ENCODE results near the gene LIN52.

LIN52 gene

GRCh38 chr14:74231784-74232183 is 147.0 kb downstream of the LIN52 start:
- peaks cover 19% of the 10 kb centered on the region for H3K27me3 Mint-ChIP-seq
- peaks cover 2% of the 10 kb centered on the region for H3K36me3 Mint-ChIP-seq
- H3K9me3 Mint-ChIP-seq = peaks cover 4% of the 10 kb centered on the region
- no peak overlapping the region for H3K27ac Mint-ChIP-seq
- no peaks in the 10 kb centered on the region for H3K4me1 Mint-ChIP-seq
- no peak overlapping the region for H3K4me3 Mint-ChIP-seq

- no peak overlapping the region for H3K27ac Mint-ChIP-seq
- H3K4me3 Mint-ChIP-seq = no peak overlapping the region
- peaks cover 2% of the 10 kb centered on the region for H3K36me3 Mint-ChIP-seq
- peaks cover 31% of the 10 kb centered on the region for H3K27me3 Mint-ChIP-seq
- H3K4me1 Mint-ChIP-seq = no peaks in the 10 kb centered on the region
- peaks cover 4% of the 10 kb centered on the region for H3K9me3 Mint-ChIP-seq
These were observed 150.3 kb downstream of the LIN52 start for GRCh38 chr14:74235017-74235416.

- peaks cover under 1% of the 10 kb centered on the region for H3K36me3 Mint-ChIP-seq
- H3K4me1 Mint-ChIP-seq = peaks cover 22% of the 10 kb centered on the region
- H3K27ac Mint-ChIP-seq = no peak overlapping the region
- H3K9me3 Mint-ChIP-seq = peaks cover under 1% of the 10 kb centered on the region
- H3K4me3 Mint-ChIP-seq = no peak overlapping the region
- peaks cover 40% of the 10 kb centered on the region for H3K27me3 Mint-ChIP-seq
These were observed 152.7 kb downstream of the LIN52 start for GRCh38 chr14:74237441-74237840.

- Mint-ChIP-seq H3K27me3 (peaks cover 55% of the 10 kb centered on the region), H3K4me1 (peaks cover 24% of the 10 kb centered on the region), H3K36me3 (no peaks in the 10 kb centered on the region), H3K4me3 (peak within 1 kb of the TSS; percentile 72), H3K9me3 (no peaks in the 10 kb centered on the region), H3K27ac (no peak within 1 kb of the TSS)
These were observed 154.5 kb downstream of the LIN52 start, which contains the start of gene VSX2 for GRCh38 chr14:74238974-74239847. TSS of gene VSX2 (plus strand) at chr14:74239449. CDS start at chr14:74239562, 113 bp downstream.

GRCh38 chr14:74239848-74240793 is 155.4 kb downstream of the LIN52 start:
- H3K9me3 Mint-ChIP-seq = no peaks in the 10 kb centered on the region
- peaks cover 59% of the 10 kb centered on the region for H3K27me3 Mint-ChIP-seq
- H3K27ac Mint-ChIP-seq = no peak overlapping the region
- H3K4me1 Mint-ChIP-seq = peaks cover 24% of the 10 kb centered on the region
- no peaks in the 10 kb centered on the region for H3K36me3 Mint-ChIP-seq
- peak overlapping the region; percentile 72 for H3K4me3 Mint-ChIP-seq

- Mint-ChIP-seq H3K4me3 (peak overlapping the region; percentile 80), H3K9me3 (no peaks in the 10 kb centered on the region), H3K27ac (no peak overlapping the region), H3K27me3 (peaks cover 64% of the 10 kb centered on the region), H3K4me1 (peaks cover 24% of the 10 kb centered on the region), H3K36me3 (no peaks in the 10 kb centered on the region)
These were observed 156.3 kb downstream of the LIN52 start for GRCh38 chr14:74240794-74241651.

- Mint-ChIP-seq H3K4me3 (peak overlapping the region; percentile 80), H3K4me1 (peaks cover 24% of the 10 kb centered on the region)
These were observed 156.9 kb downstream of the LIN52 start for GRCh38 chr14:74241652-74242017.

GRCh38 chr14:74242021-74242779 is 157.4 kb downstream of the LIN52 start:
- Mint-ChIP-seq H3K27ac (no peak overlapping the region), H3K4me1 (peaks cover 24% of the 10 kb centered on the region), H3K36me3 (no peaks in the 10 kb centered on the region), H3K27me3 (peaks cover 68% of the 10 kb centered on the region), H3K4me3 (peak overlapping the region; percentile 80), H3K9me3 (no peaks in the 10 kb centered on the region)

More at GRCh38 chr14:74241652-74242017, 156.9 kb downstream of the LIN52 start:
- H3K36me3 Mint-ChIP-seq = no peaks in the 10 kb centered on the region
- H3K27me3 Mint-ChIP-seq = peaks cover 67% of the 10 kb centered on the region
- no peaks in the 10 kb centered on the region for H3K9me3 Mint-ChIP-seq
- no peak overlapping the region for H3K27ac Mint-ChIP-seq

GRCh38 chr14:74242780-74243042 is 158.0 kb downstream of the LIN52 start:
- H3K9me3 Mint-ChIP-seq = no peaks in the 10 kb centered on the region
- H3K4me3 Mint-ChIP-seq = no peak overlapping the region
- H3K27ac Mint-ChIP-seq = no peak overlapping the region
- peaks cover 24% of the 10 kb centered on the region for H3K4me1 Mint-ChIP-seq
- no peaks in the 10 kb centered on the region for H3K36me3 Mint-ChIP-seq
- peaks cover 68% of the 10 kb centered on the region for H3K27me3 Mint-ChIP-seq

GRCh38 chr14:74243051-74243450 is 158.3 kb downstream of the LIN52 start:
- H3K4me1 Mint-ChIP-seq = peaks cover 24% of the 10 kb centered on the region
- no peaks in the 10 kb centered on the region for H3K36me3 Mint-ChIP-seq
- no peak overlapping the region for H3K27ac Mint-ChIP-seq
- H3K4me3 Mint-ChIP-seq = no peak overlapping the region
- H3K9me3 Mint-ChIP-seq = no peaks in the 10 kb centered on the region
- H3K27me3 Mint-ChIP-seq = peaks cover 66% of the 10 kb centered on the region

GRCh38 chr14:74244115-74244514 is 159.4 kb downstream of the LIN52 start:
- H3K4me3 Mint-ChIP-seq = no peak overlapping the region
- no peak overlapping the region for H3K27ac Mint-ChIP-seq
- no peaks in the 10 kb centered on the region for H3K36me3 Mint-ChIP-seq
- no peaks in the 10 kb centered on the region for H3K9me3 Mint-ChIP-seq
- H3K4me1 Mint-ChIP-seq = peaks cover 24% of the 10 kb centered on the region
- peaks cover 58% of the 10 kb centered on the region for H3K27me3 Mint-ChIP-seq

- H3K9me3 Mint-ChIP-seq = no peaks in the 10 kb centered on the region
- no peak overlapping the region for H3K4me3 Mint-ChIP-seq
- peaks cover 23% of the 10 kb centered on the region for H3K4me1 Mint-ChIP-seq
- H3K36me3 Mint-ChIP-seq = no peaks in the 10 kb centered on the region
- no peak overlapping the region for H3K27ac Mint-ChIP-seq
- peaks cover 57% of the 10 kb centered on the region for H3K27me3 Mint-ChIP-seq
These were observed 160.5 kb downstream of the LIN52 start for GRCh38 chr14:74245292-74245691.

GRCh38 chr14:74246542-74246941 is 161.8 kb downstream of the LIN52 start:
- H3K27ac Mint-ChIP-seq = no peak overlapping the region
- peaks cover 58% of the 10 kb centered on the region for H3K27me3 Mint-ChIP-seq
- H3K9me3 Mint-ChIP-seq = no peaks in the 10 kb centered on the region
- H3K4me3 Mint-ChIP-seq = no peak overlapping the region
- peaks cover 15% of the 10 kb centered on the region for H3K4me1 Mint-ChIP-seq
- no peaks in the 10 kb centered on the region for H3K36me3 Mint-ChIP-seq

- Mint-ChIP-seq H3K4me1 (peaks cover 6% of the 10 kb centered on the region), H3K4me3 (no peak overlapping the region), H3K36me3 (no peaks in the 10 kb centered on the region), H3K27me3 (peaks cover 46% of the 10 kb centered on the region), H3K27ac (no peak overlapping the region), H3K9me3 (no peaks in the 10 kb centered on the region)
These were observed 163.3 kb downstream of the LIN52 start for GRCh38 chr14:74248017-74248416.

All from activated naive CD4-positive, alpha-beta T cell treated with anti-CD3 and anti-CD28 coated beads, Interleukin-2, amount 50 U/mL, for 24 hours (primary cell).